Middle frontal gyrus (tissue), 1 donor: Measurements from ENCODE around the gene TEX54.
"Not testable (repeated sequence)": the region's sequence is repeated elsewhere in the genome, so short reads cannot be mapped to it uniquely, and the experiment has no call there.

Experiments used
- DNase-seq: peaks from one replicate; pipeline ENCODE4 v3.0.0-alpha.2; 2015; ENCODE audit warnings: low spot score; ENCODE audit errors: extremely low spot score

The TEX54 gene

GRCh38 chr11:62832336-62833234 lies at the start of gene TEX54:
TSS of gene TEX54 (minus strand) at chr11:62832841.
- DNase-seq, result no peak

GRCh38 chr11:62882431-62882749 lies 49.7 kb upstream of the TEX54 start:
- DNase-seq, result no peak

GRCh38 chr11:62881579-62882430 lies 49.2 kb upstream of the TEX54 start:
- DNase-seq, result peak; percentile 77

- DNase-seq, result peak; percentile 68
Observed at GRCh38 chr11:62880803-62881578, 48.4 kb upstream of the TEX54 start, which contains the start of gene SLC3A2. TSS of gene SLC3A2 (plus strand) at chr11:62880896. CDS start at chr11:62881024, 128 bp downstream.

GRCh38 chr11:62880231-62880802 lies 47.7 kb upstream of the TEX54 start:
- DNase-seq, result no peak

- DNase-seq, result no peak
Observed at GRCh38 chr11:62879235-62879978, 46.8 kb upstream of the TEX54 start.

- no peak for DNase-seq
Observed at GRCh38 chr11:62876712-62877111, 44.1 kb upstream of the TEX54 start.

- DNase-seq, result no peak
Observed at GRCh38 chr11:62875698-62876478, 43.2 kb upstream of the TEX54 start.

- no peak for DNase-seq
Observed at GRCh38 chr11:62874851-62875250, 42.2 kb upstream of the TEX54 start.

- no peak for DNase-seq
Observed at GRCh38 chr11:62865635-62866034, 33.0 kb upstream of the TEX54 start.

- no peak for DNase-seq
Observed at GRCh38 chr11:62863687-62864335, 31.2 kb upstream of the TEX54 start.

- not testable (repeated sequence) for DNase-seq
Observed at GRCh38 chr11:62861564-62862192, 29.0 kb upstream of the TEX54 start.

GRCh38 chr11:62860835-62861563 lies 28.4 kb upstream of the TEX54 start:
- DNase-seq, result no peak

- DNase-seq, result not testable (repeated sequence)
Observed at GRCh38 chr11:62859281-62859703, 26.7 kb upstream of the TEX54 start.

- DNase-seq, result no peak
Observed at GRCh38 chr11:62858201-62858600, 25.6 kb upstream of the TEX54 start.

GRCh38 chr11:62857541-62857982 lies 24.9 kb upstream of the TEX54 start:
- no peak for DNase-seq

- no peak for DNase-seq
Observed at GRCh38 chr11:62856333-62856895, 23.8 kb upstream of the TEX54 start.
